HEK293 (cell line): ENCODE results near the gene STAC2.

Experiments
- CTCF ChIP-seq: fragments of 450-650 bp; formaldehyde crosslinking; IDR thresholded peaks from 2 replicates; pipeline ENCODE4 v1.5.1; 2016; ENCODE audit warnings: missing biosample characterization, missing genetic modification characterization
- FEZF1 ChIP-seq: fragments of 450-650 bp; formaldehyde crosslinking; IDR thresholded peaks from 2 replicates; pipeline ENCODE4 v1.5.1; 2016; ENCODE audit warnings: missing biosample characterization, missing genetic modification characterization
- KLF9 ChIP-seq: fragments of 450-650 bp; formaldehyde crosslinking; IDR thresholded peaks from 2 replicates; pipeline ENCODE4 v1.5.1; 2016; ENCODE audit warnings: missing biosample characterization, missing genetic modification characterization, low read depth
- OVOL3 ChIP-seq: fragments of 450-650 bp; formaldehyde crosslinking; IDR thresholded peaks from 2 replicates; pipeline ENCODE4 v1.5.1; 2016; ENCODE audit warnings: missing biosample characterization, missing genetic modification characterization
- SP2 ChIP-seq: fragments of 450-650 bp; formaldehyde crosslinking; IDR thresholded peaks from 2 replicates; pipeline ENCODE4 v1.5.1; 2016; ENCODE audit warnings: missing biosample characterization, missing genetic modification characterization
- ZBTB20 ChIP-seq: fragments of 450-650 bp; formaldehyde crosslinking; IDR thresholded peaks from 2 replicates; pipeline ENCODE4 v1.5.1; 2016; ENCODE audit warnings: missing biosample characterization, missing genetic modification characterization
- ZFP3 ChIP-seq: fragments of 450-650 bp; formaldehyde crosslinking; IDR thresholded peaks from 2 replicates; pipeline ENCODE4 v1.5.1; 2016; ENCODE audit warnings: low read depth, missing biosample characterization, missing genetic modification characterization
- ZNF112 ChIP-seq: fragments of 450-650 bp; formaldehyde crosslinking; IDR thresholded peaks from 2 replicates; pipeline ENCODE4 v1.5.0; 2017; ENCODE audit warnings: missing biosample characterization, missing genetic modification characterization
- ZNF121 ChIP-seq: fragments of 450-650 bp; formaldehyde crosslinking; IDR thresholded peaks from 2 replicates; pipeline ENCODE4 v1.5.1; 2016; ENCODE audit warnings: missing biosample characterization, missing genetic modification characterization
- ZNF132 ChIP-seq: fragments of 450-650 bp; formaldehyde crosslinking; IDR thresholded peaks from 2 replicates; pipeline ENCODE4 v1.5.1; 2017; ENCODE audit warnings: missing biosample characterization, missing genetic modification characterization, borderline replicate concordance
- ZNF140 ChIP-seq: fragments of 450-650 bp; formaldehyde crosslinking; IDR thresholded peaks from 2 replicates; pipeline ENCODE4 v1.5.1; 2016; ENCODE audit warnings: missing biosample characterization, missing genetic modification characterization
- ZNF174 ChIP-seq: fragments of 450-650 bp; formaldehyde crosslinking; IDR thresholded peaks from 2 replicates; pipeline ENCODE4 v1.5.0; 2017; ENCODE audit warnings: missing biosample characterization, mild to moderate bottlenecking, missing genetic modification characterization
- ZNF18 ChIP-seq: fragments of 450-650 bp; formaldehyde crosslinking; IDR thresholded peaks from 2 replicates; pipeline ENCODE4 v1.5.1; 2016; ENCODE audit warnings: missing biosample characterization, missing genetic modification characterization
- ZNF2 ChIP-seq: fragments of 450-650 bp; formaldehyde crosslinking; IDR thresholded peaks from 2 replicates; pipeline ENCODE4 v1.5.1; 2016; ENCODE audit warnings: missing biosample characterization, missing genetic modification characterization
- ZNF211 ChIP-seq: fragments of 450-650 bp; formaldehyde crosslinking; IDR thresholded peaks from 2 replicates; pipeline ENCODE4 v1.5.1; 2016; ENCODE audit warnings: low read depth, missing biosample characterization, missing genetic modification characterization
- ZNF214 ChIP-seq: fragments of 450-650 bp; formaldehyde crosslinking; IDR thresholded peaks from 2 replicates; pipeline ENCODE4 v1.5.1; 2017; ENCODE audit warnings: missing biosample characterization, mild to moderate bottlenecking, missing genetic modification characterization, borderline replicate concordance
- ZNF266 ChIP-seq: fragments of 450-650 bp; formaldehyde crosslinking; IDR thresholded peaks from 2 replicates; pipeline ENCODE4 v1.5.1; 2016; ENCODE audit warnings: missing biosample characterization, missing genetic modification characterization, low read depth
- ZNF366 ChIP-seq: fragments of 450-650 bp; formaldehyde crosslinking; conservative IDR thresholded peaks from 2 replicates; pipeline ENCODE4 v1.5.1; 2016; ENCODE audit warnings: missing biosample characterization, missing genetic modification characterization
- ZNF394 ChIP-seq: fragments of 450-650 bp; formaldehyde crosslinking; IDR thresholded peaks from 2 replicates; pipeline ENCODE4 v1.5.1; 2016; ENCODE audit warnings: missing biosample characterization, missing genetic modification characterization, mild to moderate bottlenecking, moderate library complexity, borderline replicate concordance
- ZNF416 ChIP-seq: fragments of 450-650 bp; formaldehyde crosslinking; IDR thresholded peaks from 2 replicates; pipeline ENCODE4 v1.5.1; 2016; ENCODE audit warnings: missing biosample characterization, missing genetic modification characterization
- ZNF433 ChIP-seq: fragments of 450-650 bp; formaldehyde crosslinking; IDR thresholded peaks from 2 replicates; pipeline ENCODE4 v1.5.1; 2016; ENCODE audit warnings: missing biosample characterization, missing genetic modification characterization, low read depth
- ZNF501 ChIP-seq: fragments of 450-650 bp; formaldehyde crosslinking; IDR thresholded peaks from 2 replicates; pipeline ENCODE4 v1.5.1; 2016; ENCODE audit warnings: missing biosample characterization, missing genetic modification characterization
- ZNF555 ChIP-seq: fragments of 450-650 bp; formaldehyde crosslinking; conservative IDR thresholded peaks from 2 replicates; pipeline ENCODE4 v1.5.1; 2017; ENCODE audit warnings: missing biosample characterization, mild to moderate bottlenecking, missing genetic modification characterization, inconsistent platforms
- ZNF596 ChIP-seq: fragments of 450-650 bp; IDR thresholded peaks from 2 replicates; pipeline ENCODE4 v1.5.0; 2018; ENCODE audit warnings: missing biosample characterization, mild to moderate bottlenecking, missing genetic modification characterization, moderate library complexity
- ZNF610 ChIP-seq: fragments of 450-650 bp; formaldehyde crosslinking; IDR thresholded peaks from 2 replicates; pipeline ENCODE4 v1.5.1; 2016; ENCODE audit warnings: missing biosample characterization, missing genetic modification characterization, borderline replicate concordance
- ZNF658 ChIP-seq: fragments of 450-650 bp; formaldehyde crosslinking; IDR thresholded peaks from 2 replicates; pipeline ENCODE4; 2016; ENCODE audit warnings: missing biosample characterization, missing genetic modification characterization
- ZNF660 ChIP-seq: fragments of 450-650 bp; IDR thresholded peaks from 2 replicates; pipeline ENCODE4 v1.5.1; 2018; ENCODE audit warnings: missing biosample characterization, mild to moderate bottlenecking, missing genetic modification characterization
- ZNF707 ChIP-seq: fragments of 450-650 bp; formaldehyde crosslinking; IDR thresholded peaks from 2 replicates; pipeline ENCODE4 v1.5.1; 2016; ENCODE audit warnings: missing biosample characterization, missing genetic modification characterization
- ZXDB ChIP-seq: fragments of 450-650 bp; formaldehyde crosslinking; IDR thresholded peaks from 2 replicates; pipeline ENCODE4 v1.5.1; 2016; ENCODE audit warnings: missing biosample characterization, missing genetic modification characterization
- TF ChIP-seq, protein P1 (sequence below): fragments of 450-650 bp; formaldehyde crosslinking; optimal IDR thresholded peaks from 2 replicates; pipeline ENCODE3; 2016; ENCODE audit warnings: missing biosample characterization, mild to moderate bottlenecking, missing genetic modification characterization
- TF ChIP-seq, protein P2 (sequence below): fragments of 450-650 bp; formaldehyde crosslinking; IDR thresholded peaks from 2 replicates; pipeline ENCODE4 v1.5.1; 2016; ENCODE audit warnings: missing biosample characterization, missing genetic modification characterization
- TF ChIP-seq, protein P3 (sequence below): fragments of 450-650 bp; formaldehyde crosslinking; IDR thresholded peaks from 2 replicates; pipeline ENCODE4 v1.5.1; 2016; ENCODE audit warnings: missing biosample characterization, missing genetic modification characterization

Gene STAC2

GRCh38 chr17:39197380-39198185 lies 28.2 kb downstream of the STAC2 start, which contains the start of gene CACNB1 (continued):
- TF ChIP-seq, protein P1, sequence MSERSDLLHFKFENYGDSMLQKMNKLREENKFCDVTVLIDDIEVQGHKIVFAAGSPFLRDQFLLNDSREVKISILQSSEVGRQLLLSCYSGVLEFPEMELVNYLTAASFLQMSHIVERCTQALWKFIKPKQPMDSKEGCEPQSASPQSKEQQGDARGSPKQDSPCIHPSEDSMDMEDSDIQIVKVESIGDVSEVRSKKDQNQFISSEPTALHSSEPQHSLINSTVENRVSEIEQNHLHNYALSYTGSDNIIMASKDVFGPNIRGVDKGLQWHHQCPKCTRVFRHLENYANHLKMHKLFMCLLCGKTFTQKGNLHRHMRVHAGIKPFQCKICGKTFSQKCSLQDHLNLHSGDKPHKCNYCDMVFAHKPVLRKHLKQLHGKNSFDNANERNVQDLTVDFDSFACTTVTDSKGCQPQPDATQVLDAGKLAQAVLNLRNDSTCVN (tag by site-specific recombination) = peak; percentile 53
- peak; percentile 83 for TF ChIP-seq SP2 (tag by site-specific recombination)
- no peak for TF ChIP-seq ZNF121 (tag by site-specific recombination)
- TF ChIP-seq FEZF1 (tag by site-specific recombination) = no peak
- no peak for TF ChIP-seq ZNF174
- TF ChIP-seq ZNF416 (tag by site-specific recombination) = no peak
- peak; percentile 67; the same call in 1 of the 2 replicates for TF ChIP-seq ZBTB20 (tag by site-specific recombination)
- TF ChIP-seq, protein P2, sequence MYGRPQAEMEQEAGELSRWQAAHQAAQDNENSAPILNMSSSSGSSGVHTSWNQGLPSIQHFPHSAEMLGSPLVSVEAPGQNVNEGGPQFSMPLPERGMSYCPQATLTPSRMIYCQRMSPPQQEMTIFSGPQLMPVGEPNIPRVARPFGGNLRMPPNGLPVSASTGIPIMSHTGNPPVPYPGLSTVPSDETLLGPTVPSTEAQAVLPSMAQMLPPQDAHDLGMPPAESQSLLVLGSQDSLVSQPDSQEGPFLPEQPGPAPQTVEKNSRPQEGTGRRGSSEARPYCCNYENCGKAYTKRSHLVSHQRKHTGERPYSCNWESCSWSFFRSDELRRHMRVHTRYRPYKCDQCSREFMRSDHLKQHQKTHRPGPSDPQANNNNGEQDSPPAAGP (tag by site-specific recombination) = peak; percentile 24; the same call in 1 of the 2 replicates
- TF ChIP-seq ZNF2 (tag by site-specific recombination) = no peak
- TF ChIP-seq ZNF596 = 0 out of 2 replicates have a peak, but pooled peaks have one; percentile 40
- TF ChIP-seq ZNF266 (tag by site-specific recombination) = no peak
- no peak for TF ChIP-seq ZNF214 (tag by site-specific recombination)
- TF ChIP-seq ZNF555 (tag by site-specific recombination) = no peak
- no peak for TF ChIP-seq ZNF140
- TF ChIP-seq OVOL3 = no peak
- TF ChIP-seq ZNF394 = no peak
- 0 out of 2 replicates have a peak, but pooled peaks have one; percentile 53 for TF ChIP-seq ZNF660 (tag by site-specific recombination)
- TF ChIP-seq ZNF501 = peak; percentile 67
- TF ChIP-seq ZNF658 (tag by site-specific recombination) = no peak
- no peak for TF ChIP-seq ZNF433 (tag by site-specific recombination)
- no peak for TF ChIP-seq ZNF18
- no peak for TF ChIP-seq CTCF (tag by site-specific recombination)
- no peak for TF ChIP-seq ZNF610 (tag by site-specific recombination)
- TF ChIP-seq ZNF132 = no peak
- no peak for TF ChIP-seq ZNF211
- TF ChIP-seq ZNF707 = no peak
- TF ChIP-seq ZFP3 (tag by site-specific recombination) = no peak
- TF ChIP-seq, protein P3, sequence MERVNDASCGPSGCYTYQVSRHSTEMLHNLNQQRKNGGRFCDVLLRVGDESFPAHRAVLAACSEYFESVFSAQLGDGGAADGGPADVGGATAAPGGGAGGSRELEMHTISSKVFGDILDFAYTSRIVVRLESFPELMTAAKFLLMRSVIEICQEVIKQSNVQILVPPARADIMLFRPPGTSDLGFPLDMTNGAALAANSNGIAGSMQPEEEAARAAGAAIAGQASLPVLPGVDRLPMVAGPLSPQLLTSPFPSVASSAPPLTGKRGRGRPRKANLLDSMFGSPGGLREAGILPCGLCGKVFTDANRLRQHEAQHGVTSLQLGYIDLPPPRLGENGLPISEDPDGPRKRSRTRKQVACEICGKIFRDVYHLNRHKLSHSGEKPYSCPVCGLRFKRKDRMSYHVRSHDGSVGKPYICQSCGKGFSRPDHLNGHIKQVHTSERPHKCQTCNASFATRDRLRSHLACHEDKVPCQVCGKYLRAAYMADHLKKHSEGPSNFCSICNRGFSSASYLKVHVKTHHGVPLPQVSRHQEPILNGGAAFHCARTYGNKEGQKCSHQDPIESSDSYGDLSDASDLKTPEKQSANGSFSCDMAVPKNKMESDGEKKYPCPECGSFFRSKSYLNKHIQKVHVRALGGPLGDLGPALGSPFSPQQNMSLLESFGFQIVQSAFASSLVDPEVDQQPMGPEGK (tag by site-specific recombination) = peak; percentile 63
- no peak for TF ChIP-seq ZXDB
- TF ChIP-seq KLF9 (tag by site-specific recombination) = peak; percentile 90
- peak; percentile 78 for TF ChIP-seq ZNF366
- TF ChIP-seq ZNF112 = no peak
